Activated CD8-positive, alpha-beta memory T cell treated with anti-CD3 and anti-CD28 coated beads, Interleukin-2, amount 50 U/mL, for 24 hours (primary cell): ENCODE results near the gene ITPRIPL1.
A peak's percentile ranks its signal among the peaks of the same experiment; 100 is the strongest.
"Not testable (repeated sequence)": the region's sequence is repeated elsewhere in the genome, so short reads cannot be mapped to it uniquely, and the experiment has no call there.

ENCODE experiments used
- DNase-seq: peaks from one replicate; pipeline ENCODE4 v3.0.0-alpha.2; 2020; ENCODE audit errors: extremely low read depth

Gene ITPRIPL1, protein sequence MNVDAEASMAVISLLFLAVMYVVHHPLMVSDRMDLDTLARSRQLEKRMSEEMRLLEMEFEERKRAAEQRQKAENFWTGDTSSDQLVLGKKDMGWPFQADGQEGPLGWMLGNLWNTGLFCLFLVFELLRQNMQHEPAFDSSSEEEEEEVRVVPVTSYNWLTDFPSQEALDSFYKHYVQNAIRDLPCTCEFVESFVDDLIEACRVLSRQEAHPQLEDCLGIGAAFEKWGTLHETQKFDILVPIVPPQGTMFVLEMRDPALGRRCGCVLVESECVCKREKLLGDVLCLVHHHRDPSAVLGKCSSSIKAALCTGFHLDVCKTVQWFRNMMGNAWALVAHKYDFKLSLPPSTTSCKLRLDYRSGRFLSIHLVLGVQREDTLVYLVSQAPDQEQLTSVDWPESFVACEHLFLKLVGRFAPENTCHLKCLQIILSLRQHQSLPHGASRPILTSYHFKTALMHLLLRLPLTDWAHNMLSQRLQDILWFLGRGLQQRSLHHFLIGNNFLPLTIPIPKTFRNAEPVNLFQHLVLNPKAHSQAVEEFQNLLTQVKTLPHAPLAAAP

DNA sequence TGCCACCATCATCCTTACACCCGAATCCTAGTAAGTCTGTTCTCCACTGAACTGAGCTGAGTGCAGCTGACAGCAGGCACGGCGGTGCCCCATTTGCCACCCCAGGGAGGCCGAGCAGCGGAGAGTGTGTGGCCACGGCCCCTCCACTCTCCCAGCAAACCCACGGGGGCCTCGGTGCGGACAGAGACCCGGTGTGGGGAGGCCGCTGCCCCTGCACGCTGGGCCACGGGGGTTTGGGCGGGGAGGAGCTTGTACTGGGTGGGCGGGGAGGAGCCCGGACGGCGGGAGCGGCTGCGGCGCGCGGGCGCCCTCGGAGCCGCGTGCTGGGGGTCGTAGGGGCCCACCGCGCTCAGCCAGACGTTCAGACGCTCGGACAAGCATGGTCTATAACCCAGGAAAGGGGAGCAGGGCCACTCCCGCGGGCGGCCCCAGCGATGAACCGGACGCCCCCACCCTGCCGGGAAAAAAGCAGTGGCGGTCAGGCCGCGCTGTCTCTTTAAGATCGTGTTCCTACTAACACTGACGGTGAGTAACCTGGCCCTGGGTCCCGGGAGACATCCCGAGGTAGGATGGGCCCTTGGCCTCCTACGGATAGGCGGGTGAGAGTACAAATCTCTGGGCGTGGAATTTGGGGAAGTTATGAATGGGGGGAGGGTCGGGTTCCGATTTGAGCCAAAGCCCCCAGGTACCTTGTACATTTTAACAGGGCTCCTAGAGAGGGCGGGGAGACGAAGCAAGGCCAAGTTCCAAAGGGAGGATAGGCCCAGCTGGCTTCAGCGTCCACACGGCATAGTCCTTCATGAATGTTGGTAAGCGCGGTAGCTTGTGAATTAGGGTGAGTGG is at the start of gene ITPRIPL1:
TSS of gene ITPRIPL1 (plus strand) at position 277 of the 843 bp plus-strand sequence. CDS start at position 800, 523 bp downstream.
- DNase-seq, result no peak

DNA sequence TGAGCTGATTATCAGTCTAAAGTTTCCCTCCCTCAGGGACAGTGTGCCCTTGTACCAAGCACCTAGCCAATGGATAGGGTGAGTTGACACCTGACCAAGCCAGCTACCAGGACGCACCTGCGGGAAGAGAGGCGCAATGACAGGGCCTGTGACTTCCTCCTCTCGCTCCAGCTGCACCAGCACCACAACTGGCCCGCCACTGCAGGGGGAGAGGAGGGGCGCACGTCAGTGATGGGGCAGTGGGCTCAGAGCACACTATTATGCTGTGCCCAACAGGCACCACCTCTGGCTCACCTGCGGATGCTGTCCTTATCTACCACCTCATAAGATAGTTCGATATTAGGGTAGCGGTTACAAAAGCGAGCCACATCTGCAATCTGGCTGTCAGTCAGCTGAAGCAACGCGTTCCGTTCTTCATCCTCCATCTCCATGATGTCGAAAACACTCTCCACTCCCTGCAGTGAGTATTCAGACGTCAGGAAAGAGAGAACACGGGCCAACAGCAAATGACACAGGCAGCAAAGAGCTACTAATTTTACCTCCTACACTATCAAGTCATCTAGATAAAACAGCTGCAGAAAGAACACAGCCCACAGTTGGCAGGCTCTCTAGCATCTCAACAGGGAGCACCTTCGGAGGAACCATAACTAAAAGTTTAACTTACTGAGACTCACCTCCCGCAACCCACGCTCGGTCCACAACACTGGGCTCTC is 48.2 kb upstream of the ITPRIPL1 start:
- no peak for DNase-seq

DNA sequence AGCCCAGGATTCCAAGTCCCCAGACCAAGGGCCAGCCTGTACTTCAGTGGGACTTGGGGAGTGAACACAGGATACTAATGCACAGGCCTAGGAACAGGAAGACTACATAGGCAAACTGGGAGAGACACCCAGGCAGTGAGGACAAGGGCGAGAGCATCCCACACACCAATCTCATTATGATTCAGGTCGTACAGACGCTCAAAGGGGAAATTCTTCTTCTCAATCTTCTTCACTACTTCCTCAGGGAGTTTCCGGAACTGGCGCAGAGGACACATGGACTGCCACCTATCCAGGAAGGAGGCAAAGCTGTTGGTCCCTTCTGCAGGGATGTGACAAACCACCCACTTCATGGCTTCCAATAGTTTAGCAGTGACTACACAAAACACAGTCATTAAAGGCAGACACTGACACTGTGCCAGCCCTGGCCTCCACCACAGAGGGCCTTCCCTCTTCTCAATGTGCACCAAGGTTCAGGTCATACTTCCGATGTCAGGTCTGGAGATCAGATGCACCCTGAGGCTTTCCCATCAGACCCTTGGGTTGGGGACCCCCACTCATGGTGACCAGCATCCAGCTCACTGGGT is 37.8 kb upstream of the ITPRIPL1 start:
- no peak for DNase-seq

DNA sequence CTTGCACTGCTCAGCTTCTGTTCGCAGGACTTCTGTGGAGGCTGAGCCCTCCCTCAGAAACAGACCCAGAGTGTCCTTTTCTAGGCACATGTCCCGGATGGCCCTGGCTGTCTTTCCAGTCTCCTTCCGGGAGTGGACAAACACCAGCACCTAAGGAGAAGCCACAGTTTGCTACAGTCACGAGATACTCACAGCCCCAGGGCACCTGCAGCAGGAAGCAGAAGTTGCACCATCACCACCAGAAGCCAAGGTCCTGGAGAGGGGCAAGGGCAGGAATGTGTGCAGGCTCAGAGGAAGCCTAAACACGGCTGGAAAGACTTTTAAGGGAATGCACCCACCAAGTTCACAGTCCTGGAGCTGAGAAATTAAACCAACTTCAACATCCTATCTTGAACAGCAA is 33.4 kb upstream of the ITPRIPL1 start:
- DNase-seq, result no peak

DNA sequence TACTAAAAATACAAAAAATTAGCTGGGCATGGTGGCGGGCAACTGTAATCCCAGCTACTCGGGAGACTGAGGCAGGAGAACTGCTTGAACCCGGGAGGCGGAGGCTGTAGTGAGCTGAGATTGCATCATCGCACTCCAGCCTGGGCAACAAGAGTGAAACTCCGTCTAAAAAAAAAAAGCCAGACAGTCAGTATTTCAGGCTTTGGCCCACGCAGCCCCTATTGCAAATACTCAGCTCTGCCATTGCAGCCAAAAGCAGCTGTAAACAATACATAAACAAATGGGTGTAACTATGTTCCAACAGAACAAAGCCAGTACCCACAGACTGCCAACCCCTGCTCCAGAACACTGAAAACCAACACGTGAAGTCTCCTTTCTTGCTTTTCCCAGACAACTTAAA is 30.8 kb upstream of the ITPRIPL1 start:
- DNase-seq, result not testable (repeated sequence)

DNA sequence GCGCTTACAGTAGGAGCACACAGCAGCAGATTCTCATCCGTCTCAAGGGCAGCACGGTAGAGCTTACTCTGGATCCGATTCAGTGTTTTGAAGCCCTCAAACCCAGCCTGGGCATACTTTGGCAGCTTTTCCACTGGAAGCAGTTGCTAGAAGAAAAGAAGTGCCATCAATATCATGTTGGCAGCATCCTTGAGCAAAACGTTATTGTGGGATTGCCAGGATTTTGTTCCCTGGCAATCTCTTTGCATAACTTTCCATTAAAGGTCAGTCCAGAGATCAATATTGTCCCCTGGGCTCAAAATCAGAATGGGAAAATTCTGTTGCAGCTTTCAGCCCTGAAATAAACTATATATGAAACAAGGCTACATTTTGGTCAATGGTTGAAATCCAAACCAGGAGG is 28.2 kb upstream of the ITPRIPL1 start:
- no peak for DNase-seq

DNA sequence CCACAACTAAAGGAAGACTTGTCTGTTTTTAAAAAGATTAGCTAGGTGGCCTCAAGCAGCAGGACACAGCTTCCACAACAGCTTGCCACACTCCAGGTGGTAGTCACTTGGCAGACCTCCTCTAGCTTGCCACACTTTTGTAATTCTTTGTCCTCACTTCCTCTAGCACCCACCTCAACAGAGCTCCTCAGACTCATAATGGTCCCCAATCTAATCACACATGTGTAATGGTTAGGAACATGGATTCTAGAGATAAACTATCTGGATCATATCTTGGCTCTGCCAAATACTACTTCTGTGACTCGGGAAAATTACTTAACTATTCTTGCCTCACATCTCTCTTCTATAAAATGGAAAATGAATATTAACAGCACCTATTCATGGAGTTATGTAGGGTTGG is 23.3 kb upstream of the ITPRIPL1 start:
- no peak for DNase-seq

DNA sequence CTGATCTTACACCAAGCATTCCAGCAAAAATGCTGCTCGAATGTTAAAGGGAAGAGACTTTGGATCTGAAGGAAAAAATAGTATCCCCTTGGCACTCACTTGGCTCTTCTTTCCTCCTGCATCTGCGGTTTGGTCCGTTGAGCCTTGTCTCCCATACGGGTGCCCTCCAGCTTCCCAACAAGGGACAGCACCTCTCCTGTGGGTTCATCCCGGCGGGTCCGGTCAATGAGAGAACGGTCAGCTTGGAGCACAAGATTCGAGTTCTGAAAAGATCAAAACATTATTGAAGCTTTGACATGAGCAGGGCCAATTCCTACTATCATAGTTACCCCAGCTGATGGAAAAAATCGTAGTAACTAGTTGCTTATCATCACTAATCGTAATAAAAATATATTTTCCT is 20.5 kb upstream of the ITPRIPL1 start:
- DNase-seq, result no peak

DNA sequence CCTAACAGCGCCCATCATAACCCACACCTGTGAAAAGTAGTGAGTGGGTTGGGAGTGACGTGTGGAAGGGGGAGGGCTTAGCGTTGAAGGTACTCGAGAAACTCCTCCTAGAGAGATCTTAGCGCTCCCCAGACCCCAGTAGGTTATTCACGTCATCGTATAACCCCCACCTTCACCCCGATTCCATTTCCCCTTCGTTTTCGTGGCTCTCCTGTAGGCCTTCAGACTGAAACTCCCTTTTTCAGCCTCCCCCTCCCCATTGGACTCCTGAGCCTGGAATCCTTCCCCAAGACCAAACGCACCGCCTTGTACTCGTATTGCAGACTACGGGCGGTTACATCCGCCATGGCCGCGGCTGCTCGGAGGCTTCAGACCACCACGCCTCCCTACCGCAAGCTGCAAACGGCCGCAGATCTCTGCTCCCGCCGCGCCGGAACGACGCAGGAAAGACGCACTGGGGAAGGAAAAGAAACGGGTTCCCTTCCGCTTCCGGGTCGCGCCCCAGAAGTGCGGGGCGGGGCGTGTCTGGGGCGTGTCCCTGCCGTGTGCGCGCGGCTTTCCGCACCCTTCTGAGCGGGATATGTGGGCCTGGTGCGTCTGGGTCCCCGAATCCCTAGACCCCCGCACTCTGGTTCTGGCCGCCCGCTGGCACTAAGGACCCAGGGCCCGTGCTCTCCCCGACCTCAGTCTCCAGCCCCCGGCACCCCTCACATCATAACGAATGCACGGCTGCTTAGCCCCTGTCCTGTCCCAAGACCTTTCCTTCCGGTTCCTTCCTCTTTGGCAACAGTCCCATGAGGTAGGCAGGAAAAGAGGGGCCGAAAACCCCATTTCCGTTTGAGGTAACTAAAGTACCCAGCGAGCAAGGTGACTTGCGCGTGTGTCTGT is 19.8 kb upstream of the ITPRIPL1 start, which contains the start of gene SNRNP200:
TSS of gene SNRNP200 (minus strand) at position 456 of the 888 bp plus-strand sequence. CDS start at position 347, 109 bp downstream.
- DNase-seq, result peak; percentile 79

DNA sequence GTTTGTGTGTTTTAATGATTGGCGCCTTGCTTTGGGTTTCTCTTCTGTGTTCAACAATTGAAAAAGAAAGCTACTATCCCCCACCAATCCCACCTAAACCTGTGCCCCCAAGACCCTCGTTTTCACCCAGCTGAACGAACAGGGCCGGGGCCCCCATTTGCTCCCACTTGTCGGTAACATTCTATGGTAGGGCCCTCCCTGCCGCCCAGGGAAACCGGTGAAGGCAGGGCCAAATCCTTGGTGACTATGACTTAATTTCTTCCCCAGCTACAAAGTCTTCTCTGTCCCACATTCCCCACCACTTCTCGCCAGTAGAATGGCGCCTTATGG is 19.2 kb upstream of the ITPRIPL1 start:
- DNase-seq, result no peak

DNA sequence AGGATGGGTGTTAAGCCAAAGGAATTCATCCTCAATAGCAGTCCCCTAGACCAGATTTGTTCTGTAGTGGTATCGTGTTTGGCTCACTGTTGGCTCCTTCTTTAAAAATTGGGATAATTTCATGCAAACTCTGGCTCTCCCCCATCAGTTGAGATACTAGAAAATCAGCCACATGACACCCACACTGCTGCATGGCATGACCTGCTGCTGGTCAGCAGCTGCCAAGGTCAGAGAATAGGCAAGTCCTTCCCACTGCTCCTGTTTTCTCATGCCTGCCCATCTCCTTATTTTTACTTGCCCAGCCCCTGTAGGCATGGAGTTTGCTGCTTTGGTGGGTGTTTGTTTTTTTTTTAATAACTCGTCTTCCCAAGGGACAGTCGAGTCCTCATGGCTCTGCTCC is 18.7 kb upstream of the ITPRIPL1 start:
- no peak for DNase-seq

DNA sequence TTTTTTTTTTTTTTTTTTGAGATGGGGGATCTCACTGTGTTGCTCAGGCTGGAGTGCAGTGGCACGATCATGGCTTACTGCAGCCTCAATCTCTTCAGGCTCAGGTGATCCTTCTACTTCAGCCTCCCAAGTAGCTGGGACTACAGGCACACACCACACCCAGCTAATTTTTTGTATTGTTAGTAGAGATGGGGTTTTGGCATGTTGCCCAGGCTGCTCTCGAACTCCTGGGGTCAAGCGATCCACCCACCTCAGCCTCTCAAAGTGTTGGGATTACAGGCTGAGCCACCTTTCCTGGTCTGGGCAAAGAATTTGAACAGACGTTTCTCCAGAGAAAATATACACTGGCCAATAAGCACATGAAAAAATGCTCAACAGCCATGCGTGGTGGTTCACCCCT is 16.9 kb upstream of the ITPRIPL1 start:
- DNase-seq, result no peak

DNA sequence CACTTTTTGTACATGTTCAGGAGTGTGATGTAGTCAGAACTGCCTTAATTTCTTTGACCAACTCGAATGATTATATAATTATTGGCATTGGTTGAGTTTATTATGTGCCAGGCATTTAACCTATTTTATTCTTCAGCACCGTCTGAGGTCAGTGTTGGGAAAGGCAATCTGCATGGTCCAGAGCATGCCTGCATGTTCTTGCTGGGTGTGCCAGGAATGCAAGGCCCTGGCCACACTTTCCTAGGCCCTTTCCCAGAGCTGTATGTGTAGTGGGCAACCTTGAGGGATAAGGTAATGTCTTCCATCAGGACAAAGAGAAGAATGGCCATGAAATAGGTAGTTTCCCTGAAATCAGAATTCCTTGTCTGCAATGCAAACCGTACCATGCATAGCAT is 10.1 kb upstream of the ITPRIPL1 start:
- DNase-seq, result no peak

DNA sequence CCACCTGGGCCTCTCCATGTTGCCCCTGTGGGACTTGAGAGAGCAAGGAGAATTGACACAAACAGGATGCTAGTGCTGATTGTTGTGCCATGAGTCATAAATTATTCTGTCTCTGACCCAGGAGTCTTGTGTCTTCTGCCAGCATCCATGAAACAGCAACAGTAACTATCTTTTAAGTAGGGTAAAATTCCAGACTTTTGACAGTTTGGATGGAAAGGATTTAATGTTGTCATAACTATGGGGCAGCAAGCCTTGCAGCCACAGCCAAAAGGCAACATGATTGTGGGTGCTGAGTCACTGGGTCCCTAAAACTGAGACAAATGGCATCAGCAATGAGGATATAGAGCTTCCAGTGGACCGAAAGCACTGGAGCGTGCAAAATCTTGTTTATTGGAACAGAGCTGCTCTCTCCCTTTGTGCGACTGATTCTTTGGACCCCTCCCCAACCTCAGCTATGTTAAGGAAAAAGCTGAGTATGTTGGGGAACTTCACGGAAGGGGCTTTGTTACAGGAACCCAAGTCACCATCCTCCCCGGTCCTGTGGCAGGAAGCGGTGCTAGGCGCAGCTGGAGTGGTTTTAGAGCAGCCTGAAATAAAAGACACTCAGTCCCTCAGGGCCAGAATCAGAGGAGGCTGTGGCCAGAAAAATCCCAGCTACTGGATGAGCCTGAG is 9.6 kb upstream of the ITPRIPL1 start:
- DNase-seq, result no peak

DNA sequence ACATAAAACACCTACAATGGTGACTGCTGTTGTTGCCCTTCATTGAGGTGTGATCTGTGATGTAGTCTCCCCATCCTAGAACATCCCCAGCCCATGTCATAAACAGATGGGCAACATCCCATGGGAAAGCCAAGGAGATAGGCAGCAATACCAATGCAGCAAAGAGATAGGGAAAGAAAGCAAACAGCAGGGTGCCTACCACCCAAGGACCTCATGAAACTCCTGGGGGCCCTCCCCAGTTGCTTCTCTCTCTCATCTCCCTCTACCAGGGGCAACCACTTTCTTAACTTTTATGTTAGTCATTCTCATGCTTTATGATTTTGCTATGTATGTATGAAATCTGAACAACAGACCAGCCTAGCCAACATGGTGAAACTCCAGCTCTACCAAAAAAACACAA is 8.1 kb upstream of the ITPRIPL1 start:
- no peak for DNase-seq

DNA sequence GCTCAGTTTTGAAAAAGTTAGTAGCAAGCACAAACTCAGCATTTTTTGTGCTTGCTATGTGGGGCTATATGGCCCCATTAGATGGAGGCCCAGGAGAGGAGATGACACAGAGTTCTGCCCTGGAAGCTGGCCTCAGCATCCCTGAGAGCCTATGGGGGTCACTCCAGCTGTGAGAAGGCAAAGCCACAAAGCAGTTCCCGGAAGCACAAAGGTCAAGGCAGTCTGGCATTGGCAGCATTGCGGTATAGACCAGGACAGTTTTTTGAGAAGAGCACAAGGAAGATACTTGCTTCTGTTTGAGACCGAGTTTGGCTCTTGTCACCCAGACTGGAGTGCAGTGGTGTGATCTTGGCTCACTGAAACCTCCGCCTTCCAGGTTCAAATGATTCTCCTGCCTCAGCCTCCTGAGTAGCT is 7.5 kb upstream of the ITPRIPL1 start:
- no peak for DNase-seq

DNA sequence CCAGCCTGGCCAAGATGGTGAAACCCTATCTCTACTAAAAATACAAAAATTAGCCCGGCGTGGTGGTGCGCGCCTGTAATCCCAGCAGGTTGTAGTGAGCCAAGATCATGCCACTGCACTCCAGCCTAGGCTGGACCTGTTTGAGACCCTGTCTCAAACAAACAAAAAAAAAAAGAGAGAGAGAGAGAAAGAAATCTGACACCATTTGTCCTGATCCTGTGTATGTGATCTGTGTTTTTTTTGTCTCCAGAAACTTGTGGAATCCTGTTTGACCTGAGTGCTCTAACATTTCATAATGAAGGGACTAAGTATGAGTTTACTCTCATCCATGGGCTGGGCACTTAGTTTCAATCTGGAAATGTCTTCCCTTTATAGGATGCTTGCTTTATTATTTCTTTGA is 6.4 kb upstream of the ITPRIPL1 start:
- no peak for DNase-seq

DNA sequence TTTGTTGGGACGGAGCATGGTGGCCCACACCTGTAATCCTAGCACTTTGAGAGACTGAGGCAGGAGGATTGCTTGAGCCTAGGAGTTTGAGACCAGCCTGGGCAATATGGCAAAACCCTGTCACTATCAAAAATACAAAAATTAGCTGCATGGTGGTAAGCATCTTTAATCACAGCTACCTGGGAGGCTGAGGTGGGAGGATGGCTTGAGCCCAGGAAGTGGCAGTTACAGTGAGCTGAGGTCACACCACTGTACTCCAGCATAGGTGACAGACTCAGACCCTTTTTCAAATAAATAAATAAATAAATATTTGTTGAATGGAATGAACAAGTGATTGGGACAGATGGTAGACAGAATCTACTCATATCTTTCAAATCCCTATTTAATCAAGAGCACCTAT is 5.7 kb upstream of the ITPRIPL1 start:
- DNase-seq, result no peak

DNA sequence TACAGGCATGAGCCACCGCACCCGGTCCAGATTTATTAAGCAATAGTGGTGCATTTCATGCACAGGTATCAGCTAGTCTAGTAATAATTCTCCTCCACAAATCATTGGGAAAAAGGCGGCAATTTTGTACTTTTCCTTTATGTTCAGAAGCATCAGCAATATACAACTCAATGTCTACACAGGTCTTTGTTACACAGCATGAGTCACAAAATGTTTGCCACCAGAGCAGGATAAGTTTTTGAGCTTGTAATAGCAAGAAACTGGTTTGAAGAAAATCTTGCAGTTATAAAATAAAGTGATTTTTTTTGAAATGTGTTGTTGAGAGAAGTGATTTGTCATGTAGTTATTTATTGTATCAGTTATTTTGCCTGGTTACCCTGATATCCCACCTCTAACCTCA is 4.8 kb upstream of the ITPRIPL1 start:
- no peak for DNase-seq
